GM08714 (cell line): ENCODE data around the gene NPHP4.

ENCODE experiments used
- H3K4me3 ChIP-seq: fragments of 200-500 bp; sonication (Bioruptor generic); 2 replicates; pipeline ENCODE4 v1.5.1; 2014; ENCODE audit warnings: mild to moderate bottlenecking, low read length, inconsistent platforms
- ZNF274 ChIP-seq: IDR thresholded peaks from 2 replicates; pipeline ENCODE4 v1.6.1; 2012; ENCODE audit warnings: mild to moderate bottlenecking, low read depth, low read length

Gene NPHP4

DNA sequence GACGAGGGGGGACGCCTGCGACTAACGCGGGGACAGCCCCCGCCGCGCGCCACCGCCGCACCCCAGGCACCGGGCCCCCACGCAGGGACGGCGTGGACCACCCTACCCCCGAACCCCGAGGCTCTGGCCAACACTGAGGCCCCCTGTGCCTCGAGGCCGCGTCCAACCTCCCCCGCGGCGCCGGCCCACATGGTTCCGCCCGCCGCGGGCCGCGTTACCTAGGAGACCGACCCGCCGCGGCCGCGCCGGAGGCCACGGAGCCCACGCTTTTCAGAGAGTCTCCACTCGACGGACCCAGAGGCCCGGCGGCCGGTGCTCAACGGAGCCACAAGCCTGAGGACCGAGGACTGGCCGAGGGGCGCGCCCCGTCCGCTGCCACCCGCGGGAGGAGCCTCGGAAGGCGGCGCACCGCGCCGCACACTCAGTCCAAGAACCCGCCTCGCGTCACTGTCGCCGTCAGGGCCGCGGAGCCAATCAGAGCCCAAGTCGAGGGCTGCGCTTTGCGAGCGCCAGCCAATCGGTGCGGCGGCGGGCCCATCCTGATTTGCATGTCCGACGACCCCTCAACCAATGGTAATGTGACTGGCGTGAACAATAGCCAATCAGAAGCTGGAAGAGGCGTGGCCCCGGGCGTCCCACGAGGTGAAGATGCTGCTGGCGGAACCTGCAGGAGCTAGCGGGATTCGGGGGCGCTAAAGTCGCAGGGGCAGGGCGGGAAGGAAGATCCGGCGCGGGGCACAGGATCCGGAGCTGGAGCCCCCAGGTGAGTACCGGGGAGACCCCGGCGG lies at the start of gene NPHP4:
NPHP4 (minus strand) TSS at position 400 of the 788 bp plus-strand sequence. CDS start 6,136 bp downstream, outside the sequence.
- peak within 1 kb of the TSS; percentile 82 for H3K4me3 ChIP-seq
- TF ChIP-seq ZNF274: no peak

DNA sequence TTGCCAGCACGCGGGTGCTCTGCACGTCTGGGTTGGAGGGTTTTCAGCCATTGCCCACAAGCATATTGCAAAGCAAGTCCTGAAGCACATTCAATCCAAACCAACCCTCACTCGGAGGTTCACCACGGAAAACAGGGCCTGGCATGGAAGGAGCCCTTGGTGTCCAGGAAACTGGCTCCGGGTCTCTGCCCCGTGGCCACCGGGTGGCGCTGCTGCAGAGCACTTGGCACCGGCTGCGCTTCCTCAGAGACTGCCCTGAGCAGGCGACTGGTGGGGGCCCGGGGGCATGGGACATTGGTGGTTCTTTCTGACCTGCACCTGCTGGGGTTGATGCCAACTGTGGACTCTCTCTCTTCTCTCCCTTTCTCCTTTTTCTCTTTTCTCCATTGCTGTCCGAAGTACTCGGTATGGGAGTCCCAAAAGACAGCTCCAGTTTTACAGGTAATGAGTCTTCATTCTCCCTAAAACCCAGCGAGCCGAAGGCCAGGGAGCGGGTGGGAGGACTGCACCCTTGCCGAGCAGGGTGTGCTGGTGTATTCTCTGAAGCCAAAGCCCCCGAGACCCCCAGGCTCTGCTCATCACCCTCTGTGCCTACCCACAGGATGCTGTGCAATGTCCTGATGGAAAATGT lies 49.3 kb upstream of the NPHP4 start:
- H3K4me3 ChIP-seq: no peak overlapping the region
- no peak for TF ChIP-seq ZNF274

DNA sequence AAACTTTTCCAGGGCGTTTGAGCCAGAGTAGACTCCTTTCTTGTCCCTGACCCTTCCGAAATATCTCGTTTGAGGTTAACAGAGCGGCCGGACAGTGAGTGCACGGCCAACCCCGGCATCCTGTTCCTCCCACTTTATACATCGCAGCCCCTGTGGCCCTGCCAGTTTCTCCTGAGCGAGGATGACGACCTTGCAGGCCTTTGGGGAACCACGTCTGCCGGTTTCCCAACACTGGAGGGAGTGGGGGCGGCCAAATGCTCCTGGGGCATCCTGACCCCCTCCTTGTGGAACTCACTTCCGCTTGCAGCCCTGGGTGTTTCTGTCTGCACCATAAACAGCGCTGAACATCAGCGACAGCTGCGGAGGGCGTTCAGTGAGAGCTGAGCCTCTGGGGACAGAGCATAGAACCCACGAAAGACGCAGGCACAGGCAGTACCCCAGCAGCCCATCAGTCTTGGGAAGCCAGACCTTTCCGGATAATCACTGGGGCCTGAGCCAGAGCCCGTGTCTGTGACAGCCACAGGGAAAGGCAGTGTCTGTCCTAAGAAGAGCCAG lies 48.7 kb upstream of the NPHP4 start:
- no peak for TF ChIP-seq ZNF274
- H3K4me3 ChIP-seq: no peak overlapping the region

DNA sequence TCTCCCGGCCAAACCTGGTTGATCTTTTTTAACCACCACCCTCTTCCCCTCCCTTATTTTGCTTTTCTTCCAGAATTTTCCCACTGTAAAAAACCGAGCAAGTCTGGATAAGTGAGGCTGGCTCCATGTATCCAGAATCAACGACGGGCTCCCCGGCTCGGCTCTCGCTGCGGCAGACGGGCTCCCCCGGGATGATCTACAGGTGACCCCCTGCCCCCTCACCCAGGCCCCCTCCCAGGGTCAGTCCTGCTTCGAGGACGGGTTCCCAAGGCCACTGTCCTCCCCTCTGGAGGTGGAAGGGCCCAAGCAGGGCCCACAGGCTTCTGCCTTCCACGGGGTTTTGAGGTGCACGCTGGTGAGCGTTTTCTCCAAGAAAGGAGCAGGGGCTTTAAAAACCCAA lies 48.2 kb upstream of the NPHP4 start:
- no peak for TF ChIP-seq ZNF274
- H3K4me3 ChIP-seq: no peak overlapping the region

DNA sequence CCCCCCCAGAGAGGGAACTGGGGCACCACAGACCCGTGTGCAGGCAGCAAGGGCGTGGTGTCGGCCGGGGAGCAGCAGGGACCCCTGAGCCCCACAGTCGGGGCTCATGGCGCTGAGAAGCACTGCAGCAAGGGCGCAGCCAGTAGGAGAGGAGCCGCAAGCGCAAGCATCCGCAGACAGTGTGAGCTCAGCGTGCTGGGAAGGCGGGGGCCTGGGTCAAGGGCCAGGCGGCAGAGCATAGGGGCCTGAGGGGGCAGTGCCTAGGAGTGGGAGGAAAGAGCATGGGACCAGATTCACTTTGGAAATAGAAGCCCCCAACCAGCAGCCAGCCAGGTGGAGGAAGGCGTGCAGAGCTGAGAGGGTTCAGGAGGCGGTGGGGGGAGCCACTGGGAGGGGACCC lies 46.8 kb upstream of the NPHP4 start:
- H3K4me3 ChIP-seq: no peak overlapping the region
- TF ChIP-seq ZNF274: no peak

DNA sequence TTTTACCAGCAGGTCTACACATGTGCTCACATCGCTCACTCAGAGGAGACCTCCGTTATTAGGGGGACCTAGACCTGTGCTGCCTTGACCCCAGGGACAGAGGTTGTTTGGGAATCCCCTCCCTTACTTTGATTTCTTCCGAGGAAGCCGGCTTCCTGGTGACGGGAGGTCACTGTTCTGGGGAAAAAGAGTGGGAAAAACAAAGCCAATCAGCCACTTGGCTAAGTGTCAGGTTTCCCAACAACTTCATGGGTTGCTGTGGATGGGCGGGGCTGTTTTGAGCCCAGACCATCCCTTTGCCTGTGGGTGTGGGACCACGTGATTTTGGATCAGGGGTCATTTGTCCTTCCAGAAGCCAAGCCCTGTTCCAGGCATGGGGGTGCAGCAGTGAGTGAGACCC lies 46.4 kb upstream of the NPHP4 start:
- no peak overlapping the region for H3K4me3 ChIP-seq
- no peak for TF ChIP-seq ZNF274

DNA sequence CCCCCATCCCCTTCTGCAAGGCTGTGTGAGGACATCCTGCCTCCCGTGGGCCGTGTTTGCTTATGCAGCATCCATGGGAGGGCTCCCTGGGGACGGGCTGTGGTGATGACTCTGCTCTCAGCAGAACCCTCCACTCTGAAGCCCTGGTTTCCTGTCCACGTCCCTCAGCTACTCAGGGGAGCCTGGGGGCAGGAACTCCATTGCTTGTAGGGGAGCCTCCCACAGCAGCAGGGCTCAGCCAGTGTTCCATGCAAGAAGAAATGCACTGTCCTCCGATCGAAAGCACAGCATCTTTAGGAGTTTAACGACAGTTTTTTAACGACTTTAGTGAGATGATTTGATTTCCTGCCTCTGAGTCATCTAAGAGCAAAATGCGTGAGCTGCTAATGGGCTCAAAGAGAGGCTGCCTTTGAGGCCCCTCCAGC lies 45.1 kb upstream of the NPHP4 start:
- H3K4me3 ChIP-seq: no peak overlapping the region
- no peak for TF ChIP-seq ZNF274

DNA sequence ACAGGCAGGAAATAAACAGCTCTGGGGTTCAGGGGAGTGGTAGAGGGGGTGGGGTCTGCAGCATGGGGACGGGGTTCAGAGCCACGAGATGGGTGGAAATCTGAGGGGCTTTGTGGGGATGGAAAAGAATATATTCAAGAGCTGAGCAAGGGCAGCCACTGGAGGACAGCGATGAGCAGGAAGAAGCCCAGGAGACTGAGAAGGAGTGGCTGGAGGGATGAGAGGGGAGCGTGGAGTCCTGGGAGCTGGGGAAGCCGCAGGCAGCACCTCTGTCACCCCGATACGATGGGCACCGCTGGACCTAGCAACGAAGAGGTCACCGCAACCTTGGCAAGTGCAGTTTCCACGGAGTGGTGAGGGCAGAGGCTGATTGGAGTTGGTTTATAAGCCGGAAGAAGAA lies 43.5 kb upstream of the NPHP4 start:
- no peak overlapping the region for H3K4me3 ChIP-seq
- no peak for TF ChIP-seq ZNF274

DNA sequence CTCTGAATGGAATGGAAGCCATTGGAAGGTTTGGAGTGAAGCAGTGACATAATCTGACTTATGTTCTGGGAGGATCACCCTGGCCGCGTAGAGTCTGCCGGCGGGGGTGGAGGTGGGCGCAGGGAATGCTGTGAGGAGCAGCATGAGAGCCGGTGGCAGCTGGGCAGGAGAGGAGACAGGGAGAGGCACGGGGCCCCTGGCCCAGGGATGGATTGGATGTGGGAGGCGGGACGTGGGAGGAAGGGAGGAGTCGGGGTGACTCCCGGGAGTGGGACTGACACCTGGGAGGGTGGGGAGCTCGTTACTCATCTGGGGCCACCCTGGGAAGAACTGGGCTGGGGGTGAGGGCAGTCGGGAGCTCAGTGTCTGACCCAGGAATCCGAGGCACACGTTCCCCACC lies 43.1 kb upstream of the NPHP4 start:
- H3K4me3 ChIP-seq: no peak overlapping the region
- TF ChIP-seq ZNF274: no peak

DNA sequence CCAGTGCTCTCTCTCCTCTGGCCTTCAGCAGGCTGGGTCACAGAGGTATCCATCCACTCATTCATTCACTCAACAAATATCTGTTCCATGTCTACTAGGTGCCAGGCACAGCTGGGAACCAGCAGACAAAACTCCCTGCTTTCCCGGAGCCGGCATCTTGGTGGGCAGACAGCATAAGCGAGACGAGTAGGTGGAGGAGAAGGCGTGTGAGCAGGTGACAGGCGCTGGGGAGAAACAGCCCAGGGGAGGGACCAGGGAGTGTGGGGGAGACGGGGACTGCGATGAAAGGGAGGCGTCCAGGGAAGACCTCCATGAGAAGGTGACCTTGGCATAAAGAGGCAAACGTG lies 42.5 kb upstream of the NPHP4 start:
- no peak for TF ChIP-seq ZNF274
- no peak overlapping the region for H3K4me3 ChIP-seq

DNA sequence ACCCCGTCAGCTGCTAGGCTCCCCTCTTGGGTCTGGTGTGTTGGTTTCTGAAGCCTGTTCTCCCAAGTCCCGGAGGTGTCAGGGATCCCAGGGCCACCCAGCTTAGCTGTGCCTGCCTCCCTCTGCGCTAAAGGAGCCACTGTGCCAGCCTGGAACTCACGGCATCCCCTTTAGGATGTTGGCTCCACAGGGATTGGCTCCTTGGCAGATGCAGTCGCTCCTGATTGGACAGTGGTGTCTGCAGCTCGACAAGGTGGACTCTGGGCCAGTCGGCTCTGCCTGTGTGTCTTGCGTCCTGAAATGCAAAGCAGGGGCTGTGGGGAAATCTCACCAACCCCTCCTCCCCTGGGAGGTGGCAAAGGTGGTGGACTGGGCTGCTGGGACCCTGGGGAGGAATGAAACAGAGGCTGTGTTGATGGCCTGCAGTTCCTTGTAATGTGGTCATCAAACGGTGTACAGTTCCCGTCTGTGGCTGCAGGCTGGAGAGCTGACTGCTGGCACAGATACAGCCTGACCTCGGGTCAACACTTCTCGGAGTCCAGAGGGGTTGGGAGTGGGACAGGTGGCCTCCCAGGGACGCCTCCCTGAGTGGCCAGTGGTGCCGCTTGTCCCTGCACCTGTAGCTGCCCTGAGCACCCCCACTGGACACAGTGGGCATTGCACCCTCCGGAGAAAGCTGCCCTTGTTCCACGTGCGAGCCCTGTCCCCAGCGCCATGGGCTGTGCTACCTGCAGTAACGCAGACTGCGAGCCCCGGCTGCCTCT lies 41.9 kb upstream of the NPHP4 start:
- no peak overlapping the region for H3K4me3 ChIP-seq
- TF ChIP-seq ZNF274: no peak

DNA sequence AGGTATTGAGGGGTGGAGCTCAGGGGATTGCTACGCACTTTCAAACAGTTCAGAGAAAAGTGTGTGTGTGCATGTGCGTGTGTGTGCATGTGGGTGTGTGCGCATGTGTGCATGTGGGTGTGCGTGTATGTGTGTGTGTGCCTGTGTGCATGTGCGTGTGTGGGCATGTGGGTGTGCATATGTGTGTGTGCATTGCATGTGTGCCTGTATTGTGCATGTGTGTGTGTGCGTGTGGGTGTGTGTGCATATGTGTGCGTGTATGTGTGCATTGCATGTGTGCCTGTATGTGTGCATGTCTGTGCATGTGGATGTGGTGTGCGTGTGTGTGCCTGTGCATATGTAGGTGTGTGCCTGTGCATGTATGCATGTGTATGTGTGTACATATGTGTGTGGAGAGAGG lies 40.9 kb upstream of the NPHP4 start:
- no peak for TF ChIP-seq ZNF274
- H3K4me3 ChIP-seq: no peak overlapping the region

DNA sequence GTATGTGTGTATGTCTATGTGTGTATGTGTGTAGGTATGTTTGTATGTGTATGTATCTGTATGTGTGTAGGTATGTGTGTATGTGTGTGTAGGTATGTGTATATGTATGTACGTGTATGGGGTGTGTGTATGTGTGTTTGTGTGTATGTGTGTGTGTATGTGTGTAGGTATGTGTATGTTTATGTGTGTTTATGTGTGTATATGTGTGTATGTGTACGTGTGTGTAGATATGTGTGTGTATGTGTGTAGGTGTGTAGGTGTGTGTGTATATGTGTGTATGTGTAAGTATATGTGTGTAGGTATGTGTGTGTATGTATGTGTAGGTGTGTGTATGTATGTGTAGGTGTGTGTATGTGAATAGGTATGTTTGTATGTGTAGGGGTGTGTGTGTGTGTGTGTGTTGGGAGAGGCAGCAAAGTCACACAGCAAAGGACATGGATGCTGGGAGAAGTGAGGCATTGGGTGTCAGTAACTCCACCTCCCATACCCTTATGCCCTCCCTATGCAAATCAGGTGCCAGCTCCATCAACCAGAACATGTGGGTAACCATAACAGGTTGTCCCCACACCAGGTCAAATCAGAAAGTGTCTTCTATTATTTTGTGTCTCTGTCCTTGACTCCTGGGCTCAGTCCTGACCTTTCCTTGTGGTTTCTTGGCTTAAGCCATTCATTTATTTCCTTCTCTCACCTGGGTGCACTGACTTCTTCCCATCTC lies 38.5 kb upstream of the NPHP4 start:
- TF ChIP-seq ZNF274: no peak
- no peak overlapping the region for H3K4me3 ChIP-seq

DNA sequence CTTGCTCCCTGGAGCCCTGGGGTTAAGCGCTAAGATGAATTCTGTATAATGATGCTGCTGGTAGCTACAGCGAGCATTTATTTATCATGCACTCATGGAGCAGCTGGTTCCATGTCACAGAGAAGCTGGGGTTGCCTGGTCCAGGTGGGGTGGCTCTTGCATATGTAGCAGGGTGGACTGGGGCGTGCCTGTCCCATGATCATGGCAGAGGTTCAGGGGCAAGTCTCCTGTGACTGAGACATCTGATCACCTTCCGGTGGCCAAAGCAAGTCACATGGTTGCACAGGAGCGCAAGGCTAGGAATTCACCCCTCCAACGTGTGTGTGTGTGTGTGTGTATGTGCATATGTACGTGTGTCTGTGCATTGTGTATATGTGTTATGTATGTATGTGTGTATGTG lies 37.9 kb upstream of the NPHP4 start:
- TF ChIP-seq ZNF274: no peak
- no peak overlapping the region for H3K4me3 ChIP-seq
